Activated CD4-positive, alpha-beta T cell treated with anti-CD3 and anti-CD28 coated beads, Interleukin-2, Interleukin-6, amounts not matched to agents 100 ng/mL and 50 ng/mL, durations not matched to agents 16 hours and 8 hours (primary cell): Measurements from ENCODE around the gene PATL2.
"Not testable (repeated sequence)": the region's sequence is repeated elsewhere in the genome, so short reads cannot be mapped to it uniquely, and the experiment has no call there.

Source experiments
- DNase-seq: peaks from one replicate; pipeline ENCODE4 v3.0.0-alpha.2; 2020

Gene PATL2

GRCh38 chr15:44689318-44689717 is 21.8 kb downstream of the PATL2 start:
- DNase-seq: not testable (repeated sequence)

DNA sequence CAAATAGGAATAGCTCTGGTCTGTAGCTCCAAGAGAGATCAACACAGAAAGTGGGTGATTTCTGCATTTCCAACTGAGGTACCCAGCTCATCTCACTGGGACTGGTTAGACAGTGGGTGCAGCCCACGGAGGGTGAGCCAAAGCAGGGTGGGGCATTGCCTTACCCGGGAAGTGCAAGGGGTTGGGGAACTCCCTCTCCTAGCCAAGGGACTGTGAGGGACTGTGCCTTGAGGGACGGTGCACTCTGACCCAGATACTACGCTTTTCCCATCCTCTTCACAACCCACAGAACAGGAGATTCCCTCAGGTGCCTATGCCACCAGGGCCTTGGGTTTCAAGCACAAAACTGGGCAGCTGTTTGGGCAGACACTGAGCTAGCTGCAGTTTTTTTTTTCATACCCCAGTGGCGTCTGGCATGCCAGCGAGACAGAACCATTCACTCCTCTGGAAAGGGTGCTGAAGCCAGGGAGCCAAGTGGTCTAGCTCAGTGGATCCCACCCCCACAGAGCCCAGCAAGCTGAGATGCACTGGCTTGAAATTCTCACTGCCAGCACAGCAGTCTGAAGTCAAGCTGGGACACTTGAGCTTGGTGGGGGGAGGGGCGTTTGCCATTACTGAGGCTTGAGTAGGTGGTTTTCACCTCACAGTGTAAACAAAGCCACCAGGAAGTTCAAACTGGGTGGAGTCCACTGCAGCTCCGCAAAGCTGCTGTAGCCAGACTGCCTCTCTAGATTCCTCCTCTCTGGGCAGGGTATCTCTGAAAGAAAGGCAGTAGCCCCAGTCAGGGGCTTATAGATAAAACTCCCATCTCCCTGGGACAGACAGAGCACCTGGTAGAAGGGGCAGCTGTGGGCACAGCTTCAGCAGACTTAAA is 28.1 kb downstream of the PATL2 start:
- DNase-seq: peak; percentile 88

DNA sequence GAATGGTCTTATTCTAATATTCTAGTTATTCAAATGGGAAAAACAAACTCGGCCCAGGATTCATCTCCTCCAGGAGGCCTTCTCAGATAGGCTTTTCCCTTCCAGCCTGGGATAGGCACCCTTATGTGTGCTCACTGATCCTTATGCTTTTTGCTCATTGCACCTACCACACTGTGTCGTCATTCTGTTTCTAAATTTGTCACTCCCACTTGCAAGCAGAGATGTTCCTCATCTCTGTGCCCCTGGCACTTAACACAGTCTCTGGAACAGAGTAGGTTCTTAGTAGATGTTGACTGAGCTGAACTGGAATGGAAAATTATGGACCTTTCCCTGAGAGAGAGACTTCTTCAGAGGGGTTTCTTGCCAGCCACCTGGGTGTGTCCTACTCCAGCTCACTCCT is 28.9 kb downstream of the PATL2 start:
- no peak for DNase-seq

DNA sequence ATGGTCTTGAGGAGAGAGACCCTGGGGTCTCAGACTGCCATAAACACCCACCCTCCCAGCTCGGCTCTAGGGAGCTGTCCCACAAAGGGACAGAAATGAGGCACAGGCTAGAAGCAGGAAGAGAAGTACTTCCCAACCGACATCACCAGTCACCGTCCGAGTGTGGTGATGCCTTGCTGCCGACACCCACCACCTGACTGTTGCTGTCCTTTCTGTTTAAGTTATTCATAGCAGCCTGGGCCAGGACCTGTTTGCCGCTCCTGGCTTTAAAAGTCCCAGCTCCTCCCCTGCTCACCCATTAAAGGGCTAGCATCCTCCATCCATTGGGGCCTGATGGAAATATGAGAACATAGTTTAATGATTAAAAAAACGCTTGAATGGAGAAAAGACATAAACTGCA is 34.4 kb downstream of the PATL2 start:
- peak; percentile 36 for DNase-seq

DNA sequence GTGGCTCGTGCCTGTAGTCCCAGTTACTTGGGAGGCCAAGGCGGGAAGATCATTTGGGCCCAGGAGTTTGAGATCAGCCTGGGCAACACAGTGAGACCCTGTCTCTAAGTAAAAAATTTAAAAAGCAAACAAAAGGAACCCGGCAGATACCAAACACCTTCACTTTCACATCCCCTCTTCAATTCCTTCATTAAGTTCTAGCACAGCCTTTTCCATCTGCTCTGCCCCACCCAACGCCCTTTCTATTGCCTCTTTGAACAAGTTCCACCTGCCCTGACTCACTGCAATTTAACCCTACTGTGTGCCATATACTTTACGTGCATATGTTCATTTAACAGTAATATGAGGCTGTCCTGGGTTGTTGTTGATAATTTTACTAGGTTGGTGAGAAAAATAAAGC is 35.2 kb downstream of the PATL2 start:
- no peak for DNase-seq

DNA sequence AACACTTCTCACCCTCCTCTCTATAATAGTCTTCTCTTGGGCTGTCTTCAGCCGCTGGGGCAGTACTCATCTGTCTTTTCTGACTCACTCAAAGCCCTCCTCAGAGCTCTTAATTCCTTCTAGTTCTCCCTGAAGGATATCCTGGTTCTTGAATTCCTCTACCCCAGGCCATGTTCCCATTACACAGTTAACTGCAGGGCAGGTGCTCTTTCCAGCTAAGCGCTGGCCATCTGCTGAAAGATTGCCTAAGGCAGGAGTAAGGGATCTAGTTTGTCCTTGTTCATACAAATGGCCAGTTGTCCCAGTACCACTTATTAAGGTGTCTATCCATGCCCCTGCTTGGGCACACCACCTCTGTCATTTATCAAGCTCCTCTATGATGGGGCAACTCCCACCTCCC is 37.5 kb downstream of the PATL2 start:
- DNase-seq: no peak

- DNase-seq: no peak
Measured at GRCh38 chr15:44670087-44670950, 40.8 kb downstream of the PATL2 start.

GRCh38 chr15:44668921-44669320 is 42.2 kb downstream of the PATL2 start:
- no peak for DNase-seq

- no peak for DNase-seq
Measured at GRCh38 chr15:44667039-44667360, 44.1 kb downstream of the PATL2 start.

- no peak for DNase-seq
Measured at GRCh38 chr15:44666210-44667038, 44.7 kb downstream of the PATL2 start.

GRCh38 chr15:44663410-44664308 is 47.5 kb downstream of the PATL2 start, which contains the start of gene SPG11:
SPG11 (minus strand) TSS chr15:44663662; CDS start chr15:44663647, 15 bp downstream.
- peak; percentile 99 for DNase-seq

GRCh38 chr15:44662478-44663409 is 48.4 kb downstream of the PATL2 start:
- DNase-seq: peak; percentile 91

DNA sequence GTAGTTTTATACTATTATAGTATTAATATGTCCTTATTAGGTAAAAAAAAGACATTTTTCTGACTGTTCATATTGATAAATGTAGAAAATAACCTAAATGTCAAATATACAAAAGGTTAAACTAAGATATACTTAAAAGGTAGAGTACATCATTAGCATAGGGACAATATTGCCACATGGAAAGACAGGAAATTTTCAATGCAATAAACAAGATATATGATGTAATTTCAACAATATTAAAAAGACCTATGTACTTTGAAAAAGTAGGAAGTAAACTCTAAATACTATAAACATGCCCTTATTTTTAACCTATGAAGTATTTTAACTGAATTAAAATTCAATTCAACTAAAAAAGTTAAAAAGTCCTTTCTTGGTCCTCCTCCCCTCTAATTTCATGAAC is 49.5 kb downstream of the PATL2 start:
- no peak for DNase-seq

GRCh38 chr15:44659056-44659455 is 52.1 kb downstream of the PATL2 start:
- DNase-seq: no peak

- DNase-seq: no peak
Measured at GRCh38 chr15:44657378-44657777, 53.7 kb downstream of the PATL2 start.

- no peak for DNase-seq
Measured at GRCh38 chr15:44656913-44657312, 54.2 kb downstream of the PATL2 start.

GRCh38 chr15:44656298-44656697 is 54.8 kb downstream of the PATL2 start:
- DNase-seq: no peak

GRCh38 chr15:44654858-44655257 is 56.3 kb downstream of the PATL2 start:
- DNase-seq: no peak

DNA sequence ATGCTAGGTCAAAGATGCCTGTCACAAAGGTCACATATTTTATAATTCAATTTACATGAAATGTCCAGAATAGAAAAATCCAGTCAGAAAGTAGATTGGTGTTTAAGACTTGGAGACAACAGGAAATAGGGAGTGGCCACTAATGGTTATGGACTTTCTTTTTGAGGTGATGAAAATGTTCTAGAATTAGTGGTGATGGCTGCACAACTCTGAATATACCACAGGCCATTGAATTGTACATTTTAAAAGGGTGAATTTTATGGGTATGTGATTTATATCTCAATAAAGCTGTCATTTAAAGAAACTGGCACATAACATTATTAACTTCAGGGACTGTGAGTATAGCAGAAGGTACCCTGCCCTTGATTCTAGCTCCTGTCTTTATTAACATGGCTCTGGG is 63.5 kb downstream of the PATL2 start:
- DNase-seq: no peak

DNA sequence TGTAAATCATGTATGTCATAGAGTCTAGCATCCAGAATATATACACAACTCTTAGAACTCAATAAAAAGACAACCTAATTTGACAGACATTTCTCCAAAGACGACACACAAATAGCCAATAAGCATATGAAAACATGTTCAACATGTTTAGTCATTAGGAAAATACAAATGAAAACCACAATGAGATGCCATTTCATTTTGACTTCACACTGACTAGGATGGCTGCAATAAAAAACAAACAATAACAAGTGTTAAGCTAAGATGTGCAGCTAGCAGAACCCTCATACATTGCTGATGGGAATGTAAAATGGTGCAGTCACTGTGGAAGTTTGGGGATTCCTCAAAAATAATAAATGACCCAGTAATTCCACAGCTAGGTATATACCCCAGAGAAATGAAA is 64.1 kb downstream of the PATL2 start:
- peak; percentile 36 for DNase-seq

DNA sequence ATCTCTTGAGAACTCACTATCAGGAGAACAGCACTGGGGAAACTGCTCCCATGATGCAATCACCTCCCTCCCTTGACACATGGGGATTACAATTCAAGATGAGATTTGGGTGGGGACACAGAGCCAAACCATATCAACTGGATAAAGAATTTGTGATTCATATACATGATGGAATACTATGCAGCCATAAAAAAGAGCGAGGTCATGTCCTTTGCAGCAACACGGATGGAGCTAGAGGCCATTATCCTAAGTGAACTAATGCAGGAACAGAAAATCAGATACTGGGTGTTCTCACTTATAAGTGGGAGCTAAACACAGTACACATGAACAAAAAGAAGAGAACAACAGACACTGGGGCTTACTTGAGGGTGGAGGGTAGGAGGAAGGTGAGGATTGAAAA is 64.7 kb downstream of the PATL2 start:
- DNase-seq: no peak
